ENCODE data around the gene TRIM9.

The TRIM9 gene

DNA sequence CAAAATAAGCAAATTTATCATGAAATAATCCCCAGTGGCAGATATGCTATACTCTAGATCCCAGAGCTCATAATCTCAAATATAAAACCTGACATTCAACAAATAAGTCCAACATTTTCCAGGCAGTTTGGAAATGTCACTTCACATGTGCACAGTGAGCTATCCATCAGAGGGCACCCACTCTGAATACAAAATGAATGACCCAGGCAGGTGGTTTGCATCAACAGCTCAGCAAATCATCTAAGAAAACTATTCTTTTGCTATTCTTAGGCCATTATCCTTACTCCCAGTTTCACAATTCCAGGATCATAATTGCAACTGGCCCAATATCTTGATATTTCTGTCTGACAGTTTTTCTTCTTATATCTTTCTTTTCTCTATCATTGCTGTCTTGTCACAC is 38.5 kb downstream of the TRIM9 start:
- no peak for DNase-seq

DNA sequence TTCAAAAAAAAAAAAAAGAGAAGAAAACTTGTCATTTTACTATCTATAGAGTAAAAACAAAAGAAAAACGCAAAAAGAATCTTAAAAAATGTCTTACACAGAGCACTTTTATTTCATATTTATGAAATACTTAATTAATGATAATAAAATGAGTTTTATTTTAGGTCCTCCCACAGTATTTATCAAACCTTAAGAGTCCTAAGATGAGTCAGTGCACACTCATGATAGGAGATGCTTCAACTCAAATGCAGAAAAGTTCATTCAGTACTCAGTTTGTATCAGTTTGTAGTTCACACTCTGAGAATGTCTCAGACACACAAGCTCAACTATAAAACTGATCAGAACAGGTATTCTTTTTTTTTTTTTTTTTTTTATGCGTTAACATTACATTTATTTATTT is 41.7 kb downstream of the TRIM9 start:
- no peak for DNase-seq

DNA sequence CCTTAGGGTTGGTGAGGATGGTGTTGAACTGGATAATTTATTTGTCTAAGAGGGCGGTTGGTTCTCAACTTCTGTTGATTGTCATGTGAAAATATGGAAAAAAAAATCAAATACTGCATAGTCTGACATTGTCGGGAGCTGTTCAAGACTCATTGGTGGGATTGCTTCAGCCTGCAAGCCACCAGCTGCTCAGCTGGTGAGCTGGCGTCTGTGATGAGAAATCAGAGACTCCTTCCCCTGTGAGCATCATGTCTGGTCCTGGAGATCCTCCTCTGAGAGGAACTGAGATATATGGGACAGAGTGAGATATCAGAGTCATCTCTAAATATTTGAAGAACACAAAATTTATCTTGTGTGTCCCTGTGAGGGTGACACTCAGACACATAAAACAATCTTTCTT is 49.9 kb downstream of the TRIM9 start:
- DNase-seq = no peak

DNA sequence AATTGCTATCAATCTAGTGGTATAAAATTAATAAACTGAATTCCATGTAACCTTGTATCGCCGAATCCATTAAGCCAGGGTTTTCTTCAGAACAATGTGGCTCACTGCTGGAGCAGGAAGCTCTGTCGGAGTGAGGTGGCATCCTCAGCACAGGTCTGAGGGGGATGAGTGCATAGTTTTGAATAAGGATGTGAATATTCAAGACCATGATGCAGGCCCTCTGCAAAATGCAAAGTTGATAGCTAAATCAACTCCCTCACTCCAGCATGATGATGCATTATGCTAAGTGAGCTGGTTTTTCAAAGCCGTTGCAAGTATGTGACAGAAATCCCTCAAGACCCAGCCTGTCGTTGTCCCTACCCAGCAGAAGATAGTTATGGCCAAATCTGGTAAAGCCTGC is 53.0 kb downstream of the TRIM9 start:
- no peak for DNase-seq

DNA sequence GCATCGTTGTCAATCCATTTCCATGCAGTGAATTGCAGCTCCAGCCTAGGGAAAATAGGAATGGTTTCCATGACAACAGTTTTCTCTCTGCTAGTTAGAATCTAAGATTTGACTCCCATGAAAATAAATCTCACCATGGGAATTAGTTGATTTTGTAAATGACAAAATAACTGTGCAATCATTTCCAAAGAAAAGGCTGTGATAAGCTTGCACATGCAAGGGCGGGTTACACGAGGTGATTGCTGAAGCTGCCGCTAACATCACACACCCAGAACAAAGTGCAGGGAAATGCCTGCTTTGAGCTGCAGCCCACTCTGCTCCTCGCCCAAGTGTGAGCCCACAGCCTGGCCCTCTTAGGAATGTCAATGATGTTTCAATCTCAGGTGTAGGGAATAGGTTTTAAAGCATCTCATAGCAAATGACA is 53.8 kb downstream of the TRIM9 start:
- DNase-seq = no peak

DNA sequence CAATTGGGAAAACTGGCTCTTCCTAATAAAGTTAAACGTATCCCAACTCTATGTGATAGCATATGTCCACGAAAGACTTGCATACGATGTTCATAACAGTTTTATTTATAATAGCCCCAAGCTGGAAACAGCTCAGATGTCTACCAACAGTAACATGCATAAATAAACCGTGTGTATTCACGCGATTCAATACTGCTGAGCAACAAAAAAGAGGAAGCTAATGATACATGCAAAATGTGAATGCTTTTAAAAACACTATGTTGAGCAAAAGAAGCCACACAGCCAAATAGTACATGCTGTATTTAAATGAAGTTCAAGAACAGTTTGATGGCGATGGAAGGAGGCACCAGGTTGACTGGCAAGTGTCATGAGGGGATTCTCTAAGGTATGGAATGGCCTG is 55.7 kb downstream of the TRIM9 start:
- DNase-seq = no peak

DNA sequence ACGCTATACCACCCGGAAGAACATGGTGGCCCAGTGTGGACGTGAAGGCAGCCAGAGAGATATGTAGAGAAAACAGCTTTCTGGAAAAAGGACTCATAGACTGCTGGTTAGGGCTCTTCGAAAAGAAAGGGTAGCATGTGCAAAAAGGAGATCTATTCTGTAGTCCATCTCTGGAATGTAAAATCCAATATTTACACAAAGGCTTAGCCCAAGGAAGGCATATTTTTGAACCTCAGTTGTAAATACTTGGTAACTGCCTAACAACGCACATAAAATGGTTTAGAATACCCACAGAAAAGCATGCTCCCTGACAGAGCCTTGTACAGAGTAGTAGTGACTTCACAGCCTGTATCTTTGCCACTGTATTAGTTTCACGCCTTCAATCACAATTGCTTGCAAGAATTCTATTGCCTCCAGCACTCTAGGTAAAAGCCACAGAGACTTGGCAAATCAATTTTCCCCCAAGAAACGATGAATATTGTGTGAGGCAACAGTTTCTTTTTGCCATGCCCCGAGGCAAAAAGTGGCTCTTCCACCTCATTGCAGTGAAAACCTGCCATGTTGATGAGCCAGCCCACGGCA is 59.2 kb downstream of the TRIM9 start:
- DNase-seq = no peak

DNA sequence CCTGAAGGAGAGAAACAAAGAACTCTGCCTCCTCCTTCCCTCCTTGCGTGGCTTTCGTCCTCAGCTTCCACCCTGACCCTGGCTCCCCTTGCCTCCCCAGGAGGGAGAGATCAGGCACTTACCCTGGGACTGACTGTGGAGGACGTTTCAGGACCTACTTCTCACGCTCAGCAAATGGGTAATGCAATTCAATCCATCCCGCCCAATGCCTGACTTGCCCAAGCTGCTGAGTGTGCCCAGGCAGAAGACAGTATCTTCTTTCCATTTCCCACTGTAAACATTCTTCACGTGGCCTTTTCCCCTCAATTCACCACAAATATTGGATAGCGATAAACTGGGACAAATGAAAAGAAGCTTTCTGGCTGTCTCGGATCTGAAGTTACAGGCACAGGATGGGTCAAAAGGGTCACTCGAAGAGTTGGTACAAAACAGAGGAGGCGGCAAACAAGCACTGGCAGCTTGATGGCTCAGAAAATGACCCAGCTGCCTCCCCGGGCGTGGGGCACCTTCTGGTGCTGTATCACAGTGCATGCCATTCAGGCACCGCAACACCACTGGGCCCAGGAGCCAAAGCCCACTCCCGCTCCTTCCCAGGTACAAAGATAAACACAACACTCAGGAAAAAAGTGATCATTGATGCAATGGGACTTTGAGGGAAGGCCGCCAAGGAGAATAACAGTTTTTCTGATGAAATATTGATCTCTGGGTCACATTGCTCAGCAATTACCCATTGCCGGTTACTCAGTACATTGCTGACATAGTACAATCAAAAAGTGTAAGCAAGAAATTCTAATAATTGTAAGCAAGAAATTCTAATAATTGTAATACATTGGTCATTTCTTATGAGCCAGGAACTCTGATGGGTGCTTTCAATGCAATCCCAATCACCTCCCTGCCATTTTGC is 65.8 kb downstream of the TRIM9 start:
- DNase-seq = no peak

DNA sequence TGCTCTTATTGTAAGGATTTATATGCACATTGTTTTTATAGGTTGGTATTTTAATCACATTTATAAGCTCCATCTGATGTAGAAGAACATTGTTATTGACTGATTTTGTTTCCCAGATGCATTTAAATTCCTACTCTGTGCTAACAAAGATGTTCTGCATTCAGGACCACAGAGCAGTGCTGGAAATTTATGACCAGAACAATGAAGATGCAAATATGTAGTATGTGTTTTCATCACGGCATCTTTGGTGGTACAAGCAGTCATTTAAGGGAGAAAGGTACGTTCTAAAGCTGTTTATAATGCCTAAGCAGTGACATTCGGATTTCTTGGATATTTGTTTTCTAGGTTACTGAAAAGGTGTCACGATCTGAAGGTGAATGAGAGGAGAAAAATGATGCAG is 66.5 kb downstream of the TRIM9 start:
- DNase-seq = no peak

DNA sequence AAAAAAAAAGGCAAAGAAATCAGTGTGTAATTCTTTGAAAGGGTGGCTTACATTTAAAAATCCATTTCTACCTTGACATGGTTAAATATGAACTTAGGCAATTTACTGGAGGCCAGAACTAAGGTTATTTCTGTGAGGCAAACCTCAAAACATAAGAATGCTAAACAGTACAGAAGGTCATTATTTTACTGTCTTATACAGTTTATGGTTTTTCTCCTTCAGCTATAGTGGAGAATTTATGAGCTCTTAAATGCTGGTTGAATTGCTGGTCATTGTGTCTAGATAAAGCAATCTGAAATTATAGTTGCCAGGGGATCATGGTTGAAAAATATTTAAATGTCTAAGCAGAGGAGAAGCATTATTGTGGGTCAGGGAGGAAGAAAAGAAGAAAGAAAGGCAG is 70.5 kb downstream of the TRIM9 start:
- DNase-seq = no peak

DNA sequence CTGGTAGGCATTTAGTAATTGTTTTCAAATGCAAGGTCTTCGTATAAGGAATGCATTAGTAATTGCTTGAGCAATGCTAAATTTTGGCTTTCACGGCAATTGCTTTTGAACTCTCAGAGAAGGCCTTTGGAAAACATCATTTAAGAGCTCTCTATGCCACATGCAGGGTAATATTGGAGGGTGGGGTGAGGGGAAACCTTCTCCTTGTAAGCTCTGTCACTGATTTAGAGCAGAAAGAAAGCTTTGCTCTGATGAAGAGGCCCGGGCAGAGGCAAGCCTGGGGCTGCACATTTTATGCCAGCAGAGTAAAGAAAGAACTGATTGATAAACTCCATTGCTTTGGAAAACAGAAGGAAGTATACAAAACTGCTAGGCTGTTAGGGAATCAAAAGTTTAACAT is 70.9 kb downstream of the TRIM9 start:
- no peak for DNase-seq

DNA sequence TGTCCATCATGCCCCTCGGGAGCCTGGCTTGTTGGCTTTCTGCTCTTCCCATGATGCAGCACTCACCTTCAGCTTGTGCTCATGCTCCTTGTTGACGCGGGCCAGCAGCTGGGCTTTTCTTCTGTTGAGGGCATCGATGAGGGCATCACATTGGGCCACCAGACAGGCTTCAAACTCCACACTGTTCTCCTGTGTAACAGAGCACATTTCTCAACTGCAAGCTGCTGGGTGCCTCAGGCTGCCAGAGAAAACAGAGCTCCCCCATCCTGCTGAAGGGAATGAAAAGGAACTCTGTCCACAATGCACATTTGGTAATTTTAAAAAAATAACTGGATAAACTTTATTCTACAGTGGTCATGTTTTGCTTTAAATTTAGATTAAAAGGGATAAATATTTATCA is 72.1 kb downstream of the TRIM9 start:
- no peak for DNase-seq

DNA sequence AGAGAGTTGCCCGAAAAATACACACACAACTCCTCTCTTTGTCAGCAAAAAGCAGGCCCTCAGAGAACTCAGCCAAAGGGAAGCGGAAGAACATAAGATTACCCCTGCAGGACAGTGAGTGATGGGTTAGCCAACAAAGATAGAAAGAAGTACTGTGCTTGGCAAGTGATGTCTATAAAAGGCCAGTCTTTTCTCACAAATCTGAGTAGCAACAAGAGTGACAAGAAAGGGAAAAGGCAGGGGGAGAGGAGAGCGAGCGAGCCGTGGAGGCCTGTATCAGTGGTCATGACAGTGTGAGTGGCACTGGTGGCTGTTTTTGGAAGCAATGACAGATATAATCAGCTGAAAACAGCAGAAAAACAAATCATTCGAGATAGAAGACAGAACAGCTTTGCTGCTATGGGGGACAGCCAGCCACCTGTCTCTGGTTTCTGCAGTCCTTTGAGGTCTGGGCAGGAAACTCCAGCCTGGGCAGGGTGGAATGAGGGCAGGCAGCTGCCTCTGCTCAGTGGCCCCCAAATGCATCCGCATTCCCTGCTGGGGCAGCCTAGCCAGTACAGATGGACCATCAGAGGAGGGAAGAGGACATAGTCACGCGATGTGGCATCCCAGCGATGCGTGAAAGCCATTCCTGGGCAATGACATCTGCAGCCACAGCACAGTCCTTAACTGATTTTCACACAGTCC is 74.7 kb downstream of the TRIM9 start:
- DNase-seq = no peak

DNA sequence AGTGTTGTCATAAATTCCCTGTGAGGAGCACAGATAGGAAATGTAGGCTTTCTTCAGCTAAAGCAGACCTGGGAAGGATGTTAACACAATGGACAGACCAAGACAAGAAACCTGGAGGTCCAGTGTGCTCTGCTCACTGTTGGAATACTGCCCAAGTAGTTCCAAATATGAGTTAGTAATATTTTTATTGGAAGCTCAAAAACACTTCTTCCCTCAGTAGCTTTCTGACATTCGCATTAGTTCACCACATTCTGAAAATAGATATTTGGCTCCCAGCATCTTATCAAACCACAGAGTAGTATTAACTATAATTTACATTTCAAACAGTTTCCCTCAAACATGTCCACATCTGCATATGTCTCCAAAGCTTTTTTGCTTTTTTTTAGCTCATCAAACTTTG is 75.8 kb downstream of the TRIM9 start:
- no peak for DNase-seq

DNA sequence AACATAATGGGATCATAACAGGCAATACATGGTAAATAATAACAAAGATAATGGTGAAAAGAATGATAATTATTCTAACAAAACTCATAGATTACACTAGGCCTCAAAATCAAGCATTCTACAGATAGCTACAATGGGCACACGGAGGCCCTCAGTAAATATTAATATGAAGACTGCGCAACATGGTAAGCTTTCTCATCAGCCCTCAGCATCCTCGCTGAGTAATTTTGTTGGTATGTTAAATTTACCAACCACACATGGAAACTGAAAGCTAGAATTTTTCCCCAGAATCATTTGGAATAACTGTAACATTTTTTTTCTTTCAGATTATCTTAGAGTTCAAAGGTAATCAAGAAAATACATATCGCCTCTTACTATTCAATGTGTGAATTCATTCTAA is 76.4 kb downstream of the TRIM9 start:
- DNase-seq = no peak

DNA sequence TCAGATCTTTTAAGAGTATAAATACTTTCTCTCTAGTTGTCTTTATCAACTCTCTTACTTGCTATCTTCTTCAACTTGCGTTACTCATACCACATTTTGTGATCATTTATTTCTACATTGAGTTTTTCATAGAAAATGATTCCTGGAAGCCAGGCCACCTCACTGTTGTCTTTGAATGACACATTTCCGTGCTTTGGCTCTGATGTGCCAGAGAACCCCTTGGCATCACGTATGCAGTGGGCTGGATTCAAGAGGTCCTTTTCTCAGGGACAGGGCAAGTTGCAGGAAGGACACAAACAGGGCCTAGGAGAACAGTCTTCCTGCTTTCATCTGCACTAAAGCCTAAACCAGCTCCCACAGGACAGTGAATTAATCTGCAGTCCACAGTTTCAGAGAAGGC is 80.3 kb downstream of the TRIM9 start:
- no peak for DNase-seq

DNA sequence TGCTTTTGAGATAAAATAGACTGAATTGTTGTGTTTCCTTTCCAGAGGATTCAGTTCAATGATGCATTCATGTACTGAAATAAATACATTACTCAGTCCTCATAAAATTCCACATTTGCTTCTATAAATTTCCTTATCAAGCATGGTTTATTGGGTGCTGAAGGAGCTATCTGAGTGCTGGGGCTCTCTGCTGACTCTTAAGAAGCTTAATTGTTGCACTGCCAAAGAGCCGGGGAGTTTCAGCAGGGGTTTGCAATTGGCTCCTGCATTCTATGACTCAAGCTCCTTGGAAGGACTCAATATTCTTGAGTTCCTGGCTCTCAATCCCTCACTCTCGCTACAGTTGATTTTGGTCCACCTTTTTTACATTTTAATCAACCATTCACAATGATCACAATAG is 80.8 kb downstream of the TRIM9 start:
- DNase-seq = no peak

DNA sequence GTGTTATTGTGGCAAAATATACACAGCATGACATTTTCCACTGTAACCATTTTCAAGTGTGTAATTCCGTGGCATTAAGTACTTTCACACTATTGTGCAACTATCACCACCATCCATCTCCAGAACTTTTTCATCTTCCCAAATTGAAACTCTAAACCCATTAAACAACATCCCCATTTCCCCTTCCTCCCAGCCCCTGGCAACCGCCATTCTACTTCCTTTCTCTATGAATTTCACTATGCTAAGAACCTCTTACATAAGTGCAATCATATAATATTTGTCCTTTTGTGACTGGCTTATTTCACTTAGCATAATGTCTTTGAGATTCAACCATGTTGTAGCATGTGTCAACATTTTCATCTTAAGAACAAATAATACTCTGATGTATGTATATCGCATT is 82.8 kb downstream of the TRIM9 start:
- no peak for DNase-seq

DNA sequence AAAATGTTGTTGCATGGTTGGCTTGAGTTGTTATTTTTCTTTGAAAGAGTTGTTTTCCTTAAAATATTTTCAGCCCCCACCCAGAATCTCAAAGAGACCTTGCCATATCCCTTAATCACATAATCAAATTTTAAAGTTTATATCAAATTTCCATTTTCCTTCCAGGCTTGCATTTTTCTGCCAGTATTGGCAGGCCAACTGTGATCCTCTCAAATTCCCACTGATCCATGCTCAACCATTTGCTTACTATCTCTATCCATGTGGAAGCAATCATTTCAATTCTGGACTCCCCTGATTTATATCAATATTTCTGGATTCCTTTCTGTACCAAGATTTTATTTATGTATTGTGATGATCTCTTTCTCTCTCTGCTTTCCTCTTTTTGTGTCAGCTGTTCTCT is 86.5 kb downstream of the TRIM9 start:
- no peak for DNase-seq

DNA sequence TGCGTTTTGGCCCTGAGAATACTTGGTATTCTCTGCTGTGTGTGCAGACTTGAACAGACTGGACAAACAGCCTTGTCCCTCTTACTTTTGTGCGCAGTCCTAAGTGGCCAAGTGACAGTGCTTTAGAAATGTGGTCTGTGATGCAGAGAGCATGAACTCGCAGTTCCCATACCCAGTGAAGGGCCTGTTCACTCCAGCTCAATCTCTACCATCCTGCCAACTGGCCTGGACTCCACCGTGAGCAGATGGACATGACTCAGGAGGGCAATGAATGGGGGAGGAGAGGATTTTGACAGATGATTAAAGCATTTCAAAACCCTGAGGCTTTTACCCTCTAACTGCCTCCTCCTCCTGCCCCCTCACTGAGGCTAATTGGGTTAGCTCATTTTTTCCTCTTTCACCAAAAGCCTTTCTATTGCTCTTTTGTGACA is 88.1 kb downstream of the TRIM9 start:
- no peak for DNase-seq

DNA sequence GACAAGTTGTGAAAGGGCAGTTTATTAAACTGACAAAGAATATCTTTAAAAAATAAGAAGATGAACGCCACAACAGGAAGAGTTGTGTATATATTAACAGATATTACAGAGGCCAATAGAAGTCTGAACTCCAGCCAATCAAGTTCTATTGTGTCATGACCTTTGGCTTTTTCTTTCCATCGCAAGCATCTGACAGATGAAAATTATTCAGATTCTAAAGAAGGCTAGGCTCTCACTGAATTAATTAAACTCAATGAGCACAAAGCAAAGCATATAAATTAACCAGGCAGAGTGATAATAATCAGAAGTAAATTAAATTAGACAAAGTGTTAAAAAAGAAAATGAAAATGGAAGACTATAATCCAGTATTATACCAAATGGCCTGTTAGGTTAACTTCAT is 88.6 kb downstream of the TRIM9 start:
- DNase-seq = no peak

DNA sequence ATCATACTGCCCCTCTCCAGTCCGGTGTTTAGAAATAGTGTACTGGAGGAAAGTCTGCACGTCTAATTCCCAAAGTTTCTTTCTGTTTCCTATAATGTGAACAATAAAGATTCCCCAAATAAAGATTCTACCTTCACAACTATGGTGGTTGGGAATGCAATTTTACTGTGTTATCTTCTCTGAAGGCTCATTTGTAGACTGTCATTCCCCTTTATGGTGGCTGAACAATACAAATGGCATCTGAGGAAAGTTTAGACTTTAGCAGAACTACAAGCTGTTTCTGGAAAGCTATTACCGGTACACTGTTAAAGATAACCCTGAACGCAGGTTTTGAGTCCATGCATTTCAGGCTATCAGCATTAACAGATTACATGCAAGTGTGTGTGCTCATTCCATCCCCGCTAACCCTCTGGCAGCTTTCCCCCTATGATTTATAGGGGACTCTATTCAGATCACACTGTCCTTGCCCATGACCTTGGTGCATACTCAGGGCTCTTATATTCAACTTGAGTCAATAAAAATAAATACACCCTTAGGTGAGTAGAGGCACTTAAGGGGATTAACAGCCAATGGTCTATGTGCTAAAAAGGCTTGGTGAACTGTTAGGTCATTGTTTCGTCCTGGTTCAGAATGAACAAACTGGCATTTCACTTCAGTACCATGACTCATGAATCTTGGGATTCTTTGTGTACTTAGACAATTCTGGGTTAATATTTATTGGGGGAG is 89.9 kb downstream of the TRIM9 start:
- DNase-seq = no peak

DNA sequence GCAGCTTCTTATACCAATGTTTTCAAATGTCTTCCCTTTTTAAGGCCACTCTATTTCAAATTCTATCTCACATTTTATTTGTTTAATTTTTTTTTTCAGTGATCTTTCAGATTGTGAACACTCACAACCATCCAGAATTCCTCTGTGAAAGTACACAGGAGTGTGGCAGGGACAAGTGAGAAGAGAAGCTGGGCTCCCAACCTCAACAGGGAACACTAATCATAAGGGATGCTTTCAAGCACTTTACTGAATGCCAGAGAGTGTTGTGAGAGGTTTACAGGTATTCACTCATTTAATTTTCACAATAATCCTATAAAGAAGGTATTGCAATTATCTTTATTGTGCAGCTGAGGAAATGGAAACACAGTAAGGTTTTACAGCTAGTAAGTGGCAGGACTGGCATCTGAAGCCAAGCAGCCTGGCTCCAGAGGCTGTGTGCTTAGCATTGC is 90.5 kb downstream of the TRIM9 start:
- DNase-seq = no peak
